Measurements from ENCODE around the gene SRSF5. TPM values are rescaled to one million over a fixed set of nuclear protein-coding genes. Genes with fewer than 3 reads are reported as not detected.

The SRSF5 gene
- total and polyA plus RNA-seq, 2 of the 13 experiments (the other 11 are each of a cell fraction or from before 2014, with no cell fraction given) = 189 to 277 TPM

- no peak for TF ChIP-seq ZMAT5 (CRISPR knock-in tag; IDR thresholded peaks at IDR 0.05; ENCODE audit: borderline replicate concordance, low read depth)
- TF ChIP-seq SSRP1 (CRISPR knock-in tag; IDR thresholded peaks at IDR 0.05) = peak; percentile 79; the same call in 1 of the 2 replicates
- TF ChIP-seq BHLHE40 (IDR thresholded peaks at IDR 0.05; ENCODE audit: low read length) = peak; percentile 41; the same call in 1 of the 2 replicates
- TF ChIP-seq SAP130 (CRISPR knock-in tag; IDR thresholded peaks at IDR 0.05; ENCODE audit: low read depth) = peak; percentile 42; the same call in 1 of the 2 replicates
- TF ChIP-seq NFRKB (IDR thresholded peaks at IDR 0.05) = peak; percentile 55; the same call in 1 of the 2 replicates
- TF ChIP-seq ELF3 (CRISPR knock-in tag; IDR thresholded peaks at IDR 0.05) = no peak
- peak; percentile 32; the same call in 1 of the 2 replicates for TF ChIP-seq SP5 (CRISPR knock-in tag; IDR thresholded peaks at IDR 0.05; ENCODE audit: borderline replicate concordance, low read depth)
- no peak for TF ChIP-seq SOX13 (IDR thresholded peaks at IDR 0.05)
- TF ChIP-seq SOX13 (CRISPR knock-in tag; conservative IDR thresholded peaks at IDR 0.05 in 1 of 2, IDR thresholded peaks at IDR 0.05 in 1 of 2) = peak in 1 of 2 experiments; percentile 21; a peak in 2 of 4 replicates
- peak; percentile 80 for TF ChIP-seq TAF15 (IDR thresholded peaks at IDR 0.05; ENCODE audit: low read depth, low read length, poor library complexity, severe bottlenecking)
- TF ChIP-seq ZNF644 (CRISPR knock-in tag; IDR thresholded peaks at IDR 0.05; ENCODE audit: low read depth) = 0 out of 2 replicates have a peak, but pooled peaks have one; percentile 19
- TF ChIP-seq YEATS2 (CRISPR knock-in tag; IDR thresholded peaks at IDR 0.05; ENCODE audit: borderline replicate concordance) = peak; percentile 69; the same call in 1 of the 2 replicates
- TF ChIP-seq MAFG (CRISPR knock-in tag; IDR thresholded peaks at IDR 0.05) = no peak
- TF ChIP-seq ZNF512 (CRISPR knock-in tag; IDR thresholded peaks at IDR 0.05) = no peak
- 0 out of 2 replicates have a peak, but pooled peaks have one; percentile 12 for TF ChIP-seq POGK (CRISPR knock-in tag; conservative IDR thresholded peaks at IDR 0.05)
- TF ChIP-seq ZNF121 (CRISPR knock-in tag; IDR thresholded peaks at IDR 0.05) = 0 out of 2 replicates have a peak, but pooled peaks have one; percentile 3
- TF ChIP-seq TEAD3 (CRISPR knock-in tag; optimal IDR thresholded peaks at IDR 0.05; ENCODE audit: borderline replicate concordance) = peak; percentile 29
- TF ChIP-seq PHF21A (CRISPR knock-in tag; IDR thresholded peaks at IDR 0.05) = peak; percentile 23; the same call in 1 of the 2 replicates
- TF ChIP-seq ZNF430 (CRISPR knock-in tag; IDR thresholded peaks at IDR 0.05) = peak; percentile 24; the same call in 1 of the 2 replicates
- no peak for TF ChIP-seq GFI1 (CRISPR knock-in tag; IDR thresholded peaks at IDR 0.05; ENCODE audit: borderline replicate concordance)
- TF ChIP-seq ZFP91 (CRISPR knock-in tag; IDR thresholded peaks at IDR 0.05; ENCODE audit: borderline replicate concordance) = peak; percentile 69; the same call in 1 of the 2 replicates
- TF ChIP-seq POLR2AphosphoS5 (IDR thresholded peaks at IDR 0.05; ENCODE audit: low read depth, low read length) = peak; percentile 35; the same call in 1 of the 2 replicates
- TF ChIP-seq HOXA3 (CRISPR knock-in tag; IDR thresholded peaks at IDR 0.05) = peak; percentile 80; the same call in 1 of the 2 replicates
- TF ChIP-seq TCF12 (IDR thresholded peaks at IDR 0.05) = no peak
- peak; percentile 58; the same call in 1 of the 2 replicates for TF ChIP-seq TCF12 (CRISPR knock-in tag; IDR thresholded peaks at IDR 0.05)
- TF ChIP-seq MIXL1 (CRISPR knock-in tag; IDR thresholded peaks at IDR 0.05) = no peak
- no peak for TF ChIP-seq KLF6 (CRISPR knock-in tag; IDR thresholded peaks at IDR 0.05)
These were observed 542 bp downstream of the SRSF5 start (continued) for GRCh38 chr14:69767369-69767999.

Data from HepG2 (cell line).